GM19324 (cell line): ENCODE measurements around the gene TNFAIP8.
A peak's percentile ranks its signal among the peaks of the same experiment; 100 is the strongest.
"Not testable (repeated sequence)": the region's sequence is repeated elsewhere in the genome, so short reads cannot be mapped to it uniquely, and the experiment has no call there.

Experiments
- ATAC-seq: cut with Tn5 transposase; IDR thresholded peaks from one replicate; pipeline ENCODE4 v1.9.1; 2021; ENCODE audit warnings: mild to moderate bottlenecking, moderate library complexity; ENCODE audit not compliant: unreplicated experiment, low FRiP score

TNFAIP8 gene

DNA sequence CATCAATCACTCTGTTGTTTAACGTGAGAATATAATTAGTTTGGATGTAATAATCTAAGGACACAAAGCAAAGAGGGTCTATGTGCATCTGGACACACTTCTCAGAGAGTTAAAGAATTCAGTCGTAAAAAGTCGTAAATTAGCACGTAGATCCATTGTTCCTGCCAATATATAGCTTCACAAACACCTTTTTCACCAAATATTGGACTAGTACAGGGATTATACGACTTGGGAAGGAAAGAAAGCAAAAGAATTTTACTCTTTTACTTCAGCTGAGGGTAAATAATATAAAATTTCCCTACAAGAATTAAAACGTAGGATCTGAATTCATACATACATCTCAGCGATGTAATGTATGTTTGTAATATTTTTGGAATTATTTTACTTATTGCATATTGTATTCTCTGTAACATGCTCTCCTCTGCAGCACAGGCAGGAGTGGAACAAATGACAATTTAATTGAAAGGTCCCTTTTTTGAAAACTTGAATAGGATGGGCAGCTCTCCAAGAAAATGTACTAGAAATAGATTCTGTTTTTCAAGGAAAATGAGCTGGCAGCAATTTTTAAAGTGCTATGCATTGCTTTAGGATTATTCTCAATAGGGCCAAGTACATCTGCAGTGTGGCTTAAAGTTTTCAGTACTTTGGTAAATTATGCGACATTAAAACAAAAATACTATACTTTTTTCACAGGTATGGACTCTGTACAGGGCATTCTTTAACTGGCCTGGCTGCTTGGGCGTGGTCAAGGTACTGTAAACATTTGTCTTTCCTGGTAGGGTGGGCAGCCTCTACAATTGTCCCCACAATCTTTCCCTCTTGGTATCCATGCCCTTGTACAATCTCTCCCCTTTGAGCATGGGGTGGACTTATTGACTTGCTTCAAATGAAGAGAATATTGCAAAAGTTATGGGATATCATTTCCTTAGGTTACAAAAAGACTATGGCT lies 56.7 kb downstream of the TNFAIP8 start:
- no peak for ATAC-seq

DNA sequence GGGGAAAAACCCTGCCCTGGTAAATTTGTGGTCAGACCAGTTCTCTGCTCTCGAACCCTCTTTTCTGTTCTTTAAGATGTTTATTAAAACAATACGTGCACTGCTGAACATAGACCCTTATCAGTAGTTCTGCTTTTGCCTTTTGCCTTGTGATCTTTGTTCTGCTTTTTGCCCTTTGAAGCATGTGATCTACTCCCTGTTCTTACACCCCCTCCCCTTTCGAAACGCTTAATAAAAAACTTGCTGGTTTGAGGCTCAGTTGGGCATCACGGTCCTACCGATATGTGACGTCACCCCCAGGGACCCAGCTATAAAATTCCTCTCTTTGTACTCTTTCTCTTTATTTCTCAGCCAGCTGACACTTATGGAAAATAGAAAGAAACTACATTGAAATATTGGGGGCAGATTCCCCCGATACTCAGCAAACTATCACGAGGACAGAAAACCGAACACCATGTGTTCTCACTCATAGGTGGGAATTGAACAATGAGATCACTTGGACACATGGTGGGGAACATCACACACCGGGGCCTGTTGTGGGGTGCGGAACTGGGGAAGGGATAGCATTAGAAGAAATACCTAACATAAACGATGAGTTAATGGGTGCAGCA lies 58.4 kb downstream of the TNFAIP8 start:
- ATAC-seq, result not testable (repeated sequence)

- no peak for ATAC-seq
Observed at GRCh38 chr5:119417891-119418605, 62.2 kb downstream of the TNFAIP8 start.

GRCh38 chr5:119418606-119419100 lies 62.8 kb downstream of the TNFAIP8 start:
- ATAC-seq, result peak; percentile 61

DNA sequence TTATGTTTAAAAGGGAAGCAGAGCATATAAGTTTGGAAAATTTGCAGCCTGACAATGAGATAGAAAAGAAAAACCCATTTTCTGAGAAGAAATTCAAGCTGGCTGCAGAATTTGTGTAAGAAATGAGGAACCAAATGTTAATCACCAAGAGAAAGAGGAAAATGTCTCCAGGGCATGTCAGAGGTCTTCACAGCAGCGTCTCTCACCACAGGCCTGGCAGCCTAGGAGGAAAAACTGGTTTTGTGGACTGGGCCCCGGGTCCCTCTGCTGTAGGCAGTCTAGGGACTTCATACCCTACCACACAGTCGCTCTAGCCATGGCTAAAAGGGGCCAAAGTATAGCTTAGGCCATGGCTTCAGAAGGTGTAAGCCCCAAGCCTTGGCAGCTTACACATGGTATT lies 64.3 kb downstream of the TNFAIP8 start:
- no peak for ATAC-seq

GRCh38 chr5:119426057-119426456 lies 70.2 kb downstream of the TNFAIP8 start:
- no peak for ATAC-seq

DNA sequence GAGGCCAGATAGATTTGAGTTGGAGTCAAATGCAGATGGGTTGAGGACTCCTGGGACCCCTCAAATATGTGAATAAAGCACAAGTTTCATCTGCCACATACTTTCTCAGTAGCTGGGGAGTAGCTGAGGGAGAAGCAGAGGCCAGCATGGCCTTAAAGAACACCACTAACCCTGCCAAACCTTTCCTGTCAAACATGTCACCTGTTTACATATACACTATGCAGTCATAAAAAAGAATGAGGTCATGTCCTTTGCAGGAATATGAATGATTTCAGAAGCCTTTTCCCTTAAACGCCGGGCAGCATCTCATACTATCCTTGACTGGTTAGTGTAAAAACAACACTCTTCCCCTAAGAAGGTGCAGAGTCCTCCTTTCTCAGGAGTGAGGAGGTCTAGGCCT lies 71.2 kb downstream of the TNFAIP8 start:
- ATAC-seq, result no peak

DNA sequence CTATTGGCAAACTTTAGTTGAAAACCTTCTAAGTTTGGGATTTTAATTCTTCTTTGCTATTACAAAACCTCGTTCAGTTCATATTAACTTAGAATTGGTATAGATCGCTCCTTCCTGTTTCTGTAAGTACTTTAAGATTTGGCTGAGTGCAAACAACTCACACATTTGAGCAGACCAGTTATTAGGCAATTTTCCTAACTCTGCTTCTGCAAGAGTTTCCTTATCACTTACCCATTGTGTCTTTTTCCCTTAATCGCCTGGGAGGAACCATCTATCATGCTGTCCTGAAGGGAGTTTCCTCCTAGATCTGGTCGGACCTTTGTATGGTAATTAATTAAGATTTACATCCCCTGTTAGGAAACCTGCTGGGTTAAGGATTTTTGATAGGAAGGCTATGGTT lies 71.8 kb downstream of the TNFAIP8 start:
- ATAC-seq, result not testable (repeated sequence)

DNA sequence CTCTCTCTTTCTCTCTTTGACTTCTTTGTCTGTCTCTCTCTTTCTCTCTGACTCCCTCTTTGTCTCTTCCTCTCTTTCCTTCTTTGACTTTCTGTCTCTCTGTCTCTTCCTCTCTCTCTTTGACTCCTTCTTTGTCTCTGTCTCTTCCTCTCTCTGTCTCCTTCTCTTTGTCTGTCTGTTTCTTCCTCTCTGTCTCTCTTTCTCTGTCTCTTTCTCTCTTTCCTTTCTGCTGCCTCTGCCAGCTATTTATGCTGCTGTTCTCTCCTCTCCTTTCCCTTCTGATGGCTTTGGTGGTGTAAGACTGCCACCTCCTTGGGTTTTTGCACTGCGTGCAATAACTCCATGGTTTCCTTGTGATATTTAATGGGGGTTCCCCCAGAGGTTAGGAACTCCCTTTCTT lies 72.3 kb downstream of the TNFAIP8 start:
- ATAC-seq, result not testable (repeated sequence)

DNA sequence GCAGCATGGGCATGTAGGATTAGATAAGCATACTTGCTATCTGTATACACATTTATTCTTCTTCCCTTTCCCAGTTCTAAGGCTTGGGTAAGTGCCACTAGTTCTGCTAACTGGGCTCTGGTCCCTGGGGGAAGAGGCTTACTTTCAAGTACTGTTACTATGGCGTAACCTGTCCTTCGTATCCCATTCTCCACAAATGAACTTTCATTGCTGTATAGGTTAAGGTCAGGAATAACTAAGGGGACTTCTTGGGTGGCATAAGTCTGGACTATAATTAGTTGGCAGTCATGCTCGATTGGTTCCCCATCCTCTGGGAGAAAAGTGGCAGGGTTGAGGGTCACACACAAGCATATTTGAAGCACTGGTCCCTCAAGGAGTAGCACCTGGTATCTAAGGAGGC lies 72.8 kb downstream of the TNFAIP8 start:
- not testable (repeated sequence) for ATAC-seq

DNA sequence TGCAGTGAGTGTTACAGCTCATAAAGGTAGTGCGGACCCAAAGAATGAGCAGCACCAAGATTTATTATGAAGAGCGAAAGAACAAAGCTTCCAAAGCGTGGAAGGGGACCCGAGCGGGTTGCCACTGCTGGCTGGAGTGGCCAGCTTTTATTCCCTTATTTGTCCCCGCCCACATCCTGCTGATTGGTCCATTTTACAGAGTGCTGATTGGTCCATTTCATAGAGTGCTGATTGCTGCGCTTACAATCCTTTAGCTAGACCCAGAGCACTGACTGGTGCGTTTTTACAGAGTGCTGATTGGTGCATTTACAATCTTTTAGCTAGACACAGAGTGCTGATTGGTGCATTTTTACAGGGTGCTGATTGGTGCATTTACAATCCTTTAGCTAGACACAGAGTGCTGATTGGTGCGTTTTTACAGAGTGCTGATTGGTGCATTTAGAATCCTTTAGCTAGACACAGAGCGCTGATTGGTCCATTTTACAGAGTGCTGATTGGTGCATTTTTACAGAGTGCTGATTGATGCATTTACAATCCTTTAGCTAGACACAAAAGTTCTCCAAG lies 76.9 kb downstream of the TNFAIP8 start:
- ATAC-seq, result not testable (repeated sequence)

- peak; percentile 88 for ATAC-seq
Observed at GRCh38 chr5:119435436-119436132, 79.8 kb downstream of the TNFAIP8 start.

- not testable (repeated sequence) for ATAC-seq
Observed at GRCh38 chr5:119437785-119438586, 82.2 kb downstream of the TNFAIP8 start.

DNA sequence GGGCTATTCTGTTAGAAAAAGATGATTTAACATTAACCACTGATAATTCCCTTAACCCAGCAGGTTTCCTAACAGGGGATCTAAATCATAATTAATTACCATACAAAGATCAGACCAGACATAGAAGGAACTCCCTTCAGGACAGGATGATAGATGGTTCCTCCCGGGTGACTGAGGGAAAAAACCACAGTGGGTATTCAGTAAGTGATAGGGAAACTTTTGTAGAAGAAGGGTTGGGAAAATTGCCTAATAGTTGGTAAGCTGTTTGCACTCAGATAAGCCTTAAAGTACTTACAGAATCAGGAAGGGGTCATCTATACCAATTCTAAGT lies 82.7 kb downstream of the TNFAIP8 start:
- not testable (repeated sequence) for ATAC-seq

DNA sequence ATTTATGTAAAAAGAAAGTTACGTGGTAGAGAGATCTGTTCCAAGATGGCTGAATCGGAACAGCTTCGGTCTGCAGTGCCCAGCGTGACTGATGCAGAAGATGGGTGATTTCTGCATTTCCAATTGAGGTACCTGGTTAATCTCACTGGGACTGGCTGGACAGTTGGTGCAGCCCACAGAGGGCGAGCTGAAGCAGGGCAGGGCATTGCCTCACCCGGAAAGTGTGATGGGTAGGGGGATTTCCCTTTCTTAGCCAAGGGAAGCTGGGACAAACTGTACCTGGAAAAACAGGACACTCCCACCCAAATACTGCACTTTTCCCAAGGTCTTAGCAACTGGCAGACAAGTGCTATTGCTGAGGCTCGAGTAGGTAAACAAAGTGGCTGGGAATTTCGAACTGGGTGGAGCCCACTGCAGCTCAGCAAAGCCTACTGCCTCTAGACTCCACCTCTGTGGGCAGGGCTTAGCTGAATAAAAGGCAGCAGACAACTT lies 83.4 kb downstream of the TNFAIP8 start:
- ATAC-seq, result no peak

DNA sequence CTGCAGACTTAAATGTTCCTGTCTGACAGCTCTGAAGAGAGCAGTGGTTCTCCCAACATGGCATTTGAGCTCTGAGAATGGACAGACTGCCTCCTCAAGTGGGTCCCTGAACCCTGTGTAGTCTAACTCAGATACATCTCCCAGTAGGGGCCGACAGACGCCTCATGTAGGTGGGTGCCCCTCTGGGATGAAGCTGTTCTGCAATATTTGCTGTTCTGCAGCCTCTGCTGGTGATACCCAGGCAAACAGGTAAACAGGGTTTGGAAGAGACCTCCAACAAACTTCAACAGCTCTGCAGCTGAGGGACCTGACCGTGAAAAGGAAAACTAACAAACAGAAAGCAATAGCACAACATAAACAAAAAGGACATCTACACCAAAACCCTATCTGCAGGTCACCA lies 83.8 kb downstream of the TNFAIP8 start:
- not testable (repeated sequence) for ATAC-seq

DNA sequence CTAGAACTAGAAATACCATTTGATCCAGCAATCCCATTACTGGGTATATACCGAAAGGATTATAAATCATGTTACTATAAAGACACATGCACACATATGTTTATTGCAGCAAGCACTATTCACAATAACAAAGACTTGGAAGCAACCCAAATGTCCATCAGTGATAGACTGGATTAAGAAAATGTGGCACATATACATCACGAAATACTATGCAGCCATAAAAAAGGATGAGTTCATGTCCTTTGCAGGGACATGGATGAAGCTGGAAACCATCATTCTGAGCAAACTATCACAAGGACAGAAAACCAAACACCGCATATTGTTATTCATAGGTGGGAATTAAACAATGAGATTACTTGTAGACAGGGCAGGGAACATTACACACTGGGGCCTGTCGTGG lies 88.8 kb downstream of the TNFAIP8 start:
- not testable (repeated sequence) for ATAC-seq

DNA sequence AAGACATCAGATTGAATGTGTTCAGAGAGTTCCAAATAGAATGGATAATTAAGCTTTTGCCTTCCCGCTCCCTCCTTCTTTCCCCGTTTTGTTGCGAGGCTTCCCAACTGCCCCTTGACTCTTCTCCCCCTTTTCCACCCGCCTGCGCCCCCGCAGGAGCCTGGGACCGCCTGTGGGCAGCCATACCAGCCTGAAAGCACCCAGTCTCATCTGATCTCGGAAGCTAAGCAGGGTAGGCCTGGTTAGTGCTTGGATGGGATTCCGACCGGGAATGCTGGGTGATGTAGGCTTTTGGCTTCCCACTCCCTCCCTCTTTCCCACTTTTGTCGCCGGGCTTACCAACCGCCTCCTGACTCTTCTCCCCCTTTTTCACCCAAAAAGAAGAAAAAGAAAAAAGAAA lies 89.7 kb downstream of the TNFAIP8 start:
- no peak for ATAC-seq
